Measurements from ENCODE around the gene RTF1. TPM values are rescaled to one million over a fixed set of nuclear protein-coding genes. Genes with fewer than 3 reads are reported as not detected.
A peak's percentile ranks its signal among the peaks of the same experiment; 100 is the strongest.

Gene RTF1
- total and polyA plus RNA-seq, 2 donors (not counting 1 experiment from before 2014, with no cell fraction given) = 11.9 to 39.4 TPM

DNA sequence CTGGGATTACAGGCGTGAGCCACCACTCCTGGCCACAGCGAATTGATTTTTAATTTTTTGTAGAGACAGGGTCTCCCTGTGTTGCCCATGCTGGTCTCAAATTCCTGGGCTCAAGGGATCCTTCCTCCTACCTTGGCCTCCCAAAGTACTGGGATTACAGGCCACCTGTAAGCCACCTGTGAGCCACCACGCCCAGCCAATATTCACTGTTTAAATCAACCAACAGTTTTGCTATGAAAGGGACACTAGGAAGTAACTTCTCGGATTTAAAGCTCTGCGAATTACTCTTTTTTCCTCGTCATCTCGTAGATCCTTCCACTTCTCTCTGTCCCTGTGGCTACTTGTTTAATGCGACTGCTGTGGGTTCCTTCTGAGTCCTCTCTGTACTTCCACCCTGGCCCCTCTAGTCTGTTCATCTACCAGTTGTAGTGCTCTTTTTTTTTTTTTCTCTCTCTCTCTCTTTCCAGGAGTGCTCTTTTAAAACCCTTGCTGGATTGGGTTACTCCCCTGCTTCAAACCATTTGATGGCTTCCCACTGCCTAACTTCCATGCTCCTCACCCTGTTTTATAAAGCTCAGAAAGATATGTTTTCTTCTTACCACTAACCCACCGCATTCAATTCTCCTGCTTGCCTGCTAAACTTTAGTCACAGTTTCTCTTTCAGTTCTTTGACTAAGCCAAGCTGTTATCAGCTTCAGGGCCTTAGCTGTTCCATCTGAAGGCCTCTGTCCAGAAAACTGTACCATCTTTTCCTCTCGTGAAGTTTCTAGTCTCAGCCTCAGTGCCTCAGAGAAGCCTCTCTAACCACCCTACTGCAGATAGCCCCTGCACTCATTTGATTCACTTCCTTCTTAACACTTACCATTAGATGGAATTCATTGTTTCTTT, 12.4 kb downstream of the RTF1 start:
- 69% methylated on average over 8 of the region's 10 CpGs for WGBS (ENCODE audit: insufficient coverage)
- H2AFZ ChIP-seq (ENCODE audit: insufficient read depth, low read depth, low read length, poor library complexity, severe bottlenecking) = peak overlapping the region; percentile 15

DNA sequence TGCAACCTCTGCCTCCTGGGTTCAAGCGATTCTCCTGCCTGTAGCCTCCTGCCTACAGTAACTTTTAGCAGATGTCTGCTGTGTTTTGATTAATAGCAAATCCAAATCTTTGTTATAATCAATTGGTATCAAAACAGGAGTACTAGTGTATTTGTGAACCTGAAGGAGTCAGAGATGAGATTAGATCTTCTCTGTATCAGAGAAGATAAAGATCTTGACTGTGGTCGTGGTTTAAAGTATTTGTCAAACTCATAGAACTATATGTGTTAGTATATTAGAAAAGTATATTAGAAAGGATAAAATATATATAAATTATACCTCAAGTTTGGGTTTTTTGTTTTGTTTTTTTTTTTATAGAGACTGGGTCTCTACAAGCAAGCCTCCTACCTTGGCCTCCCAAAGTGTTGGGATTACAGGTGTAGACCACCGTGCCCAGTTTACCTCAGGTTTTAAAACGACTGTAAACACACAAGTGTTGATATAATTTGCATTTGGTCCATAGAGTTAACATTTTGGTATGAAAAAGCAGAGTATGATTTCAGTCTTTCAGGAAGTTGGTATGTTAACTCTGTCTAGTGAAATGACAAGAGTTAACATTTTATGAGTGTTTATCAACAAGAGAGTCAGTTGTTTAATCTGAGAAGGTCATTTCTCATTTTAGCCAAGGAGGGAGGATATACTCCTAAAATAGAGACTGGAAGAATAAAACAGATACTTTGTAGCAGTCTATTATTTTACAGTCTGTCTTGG, 18.3 kb downstream of the RTF1 start:
- Histone ChIP-seq H3K9me3 (ENCODE audit: control extremely low read depth in 1 of 3, control insufficient read depth in 2 of 3, insufficient read depth in 1 of 3, low read length in 2 of 3) (no peaks in the 10 kb centered on the region), H3K9ac (ENCODE audit: low read length) (no peak overlapping the region), H3K27me3 (replicated peaks in 1 of 4; ENCODE audit: control extremely low read depth in 1 of 4, control insufficient read depth in 3 of 4, insufficient read depth in 4 of 4, low read length in 3 of 4) (no peaks in the 10 kb centered on the region), H3K36me3 (replicated peaks in 1 of 2; ENCODE audit: control extremely low read depth in 1 of 2, control insufficient read depth in 1 of 2, extremely low read depth in 1 of 2, insufficient read depth in 2 of 2, low read length in 1 of 2) (peaks cover 0 to 9% of the 10 kb centered on the region in 2 experiments), H3K27ac (ENCODE audit: low read length in 2 of 2) (no peak overlapping the region), H3K4me2 (replicated peaks; ENCODE audit: low read depth, low read length, poor library complexity, severe bottlenecking) (no peak overlapping the region), H3K4me3 (ENCODE audit: control extremely low read depth in 1 of 5, extremely low read depth in 1 of 5, insufficient read depth in 1 of 5, low read depth in 2 of 5, low read length in 4 of 5) (no peak overlapping the region), H3K79me2 (ENCODE audit: control insufficient read depth, insufficient read depth, low read length) (peaks cover 64% of the 10 kb centered on the region), H2AFZ (ENCODE audit: insufficient read depth, low read depth, low read length, poor library complexity, severe bottlenecking) (no peak overlapping the region), H4K20me1 (ENCODE audit: control insufficient read depth, insufficient read depth, low read length, poor library complexity, severe bottlenecking) (peaks cover 34% of the 10 kb centered on the region), H3K4me1 (ENCODE audit: control insufficient read depth in 2 of 2, insufficient read depth in 2 of 2, low read length in 2 of 2) (no peaks in the 10 kb centered on the region)
- DNase-seq (no peak), ATAC-seq (ENCODE audit: low read depth) (no peak)
- Mint-ChIP-seq H3K4me3 (no peak overlapping the region), H3K27me3 (no peaks in the 10 kb centered on the region), H3K4me1 (peaks cover 7% of the 10 kb centered on the region), H3K9me3 (ENCODE audit: insufficient read depth) (no peaks in the 10 kb centered on the region), H3K27ac (no peak overlapping the region)
- WGBS (ENCODE audit: insufficient coverage) = 100% methylated on average over 2 of the region's 4 CpGs
- CTCF ChIA-PET = no interaction called here
- no peak for TF ChIP-seq EZH2 (IDR thresholded peaks at IDR 0.05; ENCODE audit: borderline replicate concordance, insufficient read depth, low read depth, low read length, poor library complexity, severe bottlenecking)
- TF ChIP-seq, protein P1, sequence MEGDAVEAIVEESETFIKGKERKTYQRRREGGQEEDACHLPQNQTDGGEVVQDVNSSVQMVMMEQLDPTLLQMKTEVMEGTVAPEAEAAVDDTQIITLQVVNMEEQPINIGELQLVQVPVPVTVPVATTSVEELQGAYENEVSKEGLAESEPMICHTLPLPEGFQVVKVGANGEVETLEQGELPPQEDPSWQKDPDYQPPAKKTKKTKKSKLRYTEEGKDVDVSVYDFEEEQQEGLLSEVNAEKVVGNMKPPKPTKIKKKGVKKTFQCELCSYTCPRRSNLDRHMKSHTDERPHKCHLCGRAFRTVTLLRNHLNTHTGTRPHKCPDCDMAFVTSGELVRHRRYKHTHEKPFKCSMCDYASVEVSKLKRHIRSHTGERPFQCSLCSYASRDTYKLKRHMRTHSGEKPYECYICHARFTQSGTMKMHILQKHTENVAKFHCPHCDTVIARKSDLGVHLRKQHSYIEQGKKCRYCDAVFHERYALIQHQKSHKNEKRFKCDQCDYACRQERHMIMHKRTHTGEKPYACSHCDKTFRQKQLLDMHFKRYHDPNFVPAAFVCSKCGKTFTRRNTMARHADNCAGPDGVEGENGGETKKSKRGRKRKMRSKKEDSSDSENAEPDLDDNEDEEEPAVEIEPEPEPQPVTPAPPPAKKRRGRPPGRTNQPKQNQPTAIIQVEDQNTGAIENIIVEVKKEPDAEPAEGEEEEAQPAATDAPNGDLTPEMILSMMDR (IDR thresholded peaks at IDR 0.05) = no peak
- POLR2A ChIA-PET = no interaction called here
- intact Hi-C loops (cut with micrococcal nuclease) = no loop called here

More for the DNA sequence above, 12.4 kb downstream of the RTF1 start:
- H3K27ac ChIP-seq (ENCODE audit: low read length in 2 of 2) = peak overlapping the region; percentile 2 to 64
- Mint-ChIP-seq H3K9me3 (ENCODE audit: insufficient read depth) (no peaks in the 10 kb centered on the region), H3K27me3 (no peaks in the 10 kb centered on the region), H3K4me1 (peaks cover 21% of the 10 kb centered on the region), H3K27ac (peak overlapping the region; percentile 74), H3K4me3 (peak overlapping the region; percentile 72)
- peak overlapping the region; percentile 54 for H3K4me2 ChIP-seq (replicated peaks; ENCODE audit: low read depth, low read length, poor library complexity, severe bottlenecking)
- no peak for TF ChIP-seq EZH2 (IDR thresholded peaks at IDR 0.05; ENCODE audit: borderline replicate concordance, insufficient read depth, low read depth, low read length, poor library complexity, severe bottlenecking)
- H3K4me3 ChIP-seq (ENCODE audit: control extremely low read depth in 1 of 5, extremely low read depth in 1 of 5, insufficient read depth in 1 of 5, low read depth in 2 of 5, low read length in 4 of 5) = no peak overlapping the region
- H4K20me1 ChIP-seq (ENCODE audit: control insufficient read depth, insufficient read depth, low read length, poor library complexity, severe bottlenecking) = peaks cover 21% of the 10 kb centered on the region
- no peaks in the 10 kb centered on the region for H3K9me3 ChIP-seq (ENCODE audit: control extremely low read depth in 1 of 3, control insufficient read depth in 2 of 3, insufficient read depth in 1 of 3, low read length in 2 of 3)
- H3K9ac ChIP-seq (ENCODE audit: low read length) = peak overlapping the region; percentile 29
- DNase-seq (peak; percentile 21), ATAC-seq (ENCODE audit: low read depth) (peak; percentile 28)
- H3K4me1 ChIP-seq (ENCODE audit: control insufficient read depth in 2 of 2, insufficient read depth in 2 of 2, low read length in 2 of 2) = peaks cover 12 to 15% of the 10 kb centered on the region in 2 donors
- H3K27me3 ChIP-seq (replicated peaks in 1 of 4; ENCODE audit: control extremely low read depth in 1 of 4, control insufficient read depth in 3 of 4, insufficient read depth in 4 of 4, low read length in 3 of 4) = no peaks in the 10 kb centered on the region
- H3K36me3 ChIP-seq (replicated peaks in 1 of 2; ENCODE audit: control extremely low read depth in 1 of 2, control insufficient read depth in 1 of 2, extremely low read depth in 1 of 2, insufficient read depth in 2 of 2, low read length in 1 of 2) = peaks cover 0 to 5% of the 10 kb centered on the region in 2 experiments
- ChIA-PET CTCF (interaction anchor here (1.1 kb wide), 1 partner anchor 36 kb away, joined by 5 read pairs; no protein-coding TSS in a partner anchor), POLR2A (interaction anchor here (0.6 kb wide), 1 partner anchor 29 kb away, joined by 5 read pairs; no protein-coding TSS in a partner anchor)
- H3K79me2 ChIP-seq (ENCODE audit: control insufficient read depth, insufficient read depth, low read length) = peaks cover 86% of the 10 kb centered on the region
- intact Hi-C loops (cut with micrococcal nuclease) = no loop called here
